ENCODE measurements around the gene MINDY4B.

Gene MINDY4B

GRCh38 chr3:150920236-150920635 lies 15.0 kb upstream of the MINDY4B start:
- in situ Hi-C loops (cut with MboI; ENCODE audit: low pct_unique_long_range_greater_than_20kb, low sequenced_read_pairs, unreplicated experiment) = no loop called here
- TF ChIP-seq CTCF (IDR thresholded peaks at IDR 0.05; ENCODE audit: extremely low read depth, insufficient read depth, missing control alignments) = no peak
- DNase-seq (ENCODE audit: low spot score) = no peak

- no peak for TF ChIP-seq CTCF (IDR thresholded peaks at IDR 0.05; ENCODE audit: extremely low read depth, insufficient read depth, missing control alignments)
- no peak for DNase-seq (ENCODE audit: low spot score)
- in situ Hi-C loops (cut with MboI; ENCODE audit: low pct_unique_long_range_greater_than_20kb, low sequenced_read_pairs, unreplicated experiment) = no loop called here
Measured at GRCh38 chr3:150917951-150918350, 12.7 kb upstream of the MINDY4B start.

- no peak for DNase-seq (ENCODE audit: low spot score)
- TF ChIP-seq CTCF (IDR thresholded peaks at IDR 0.05; ENCODE audit: extremely low read depth, insufficient read depth, missing control alignments) = no peak
- in situ Hi-C loops (cut with MboI; ENCODE audit: low pct_unique_long_range_greater_than_20kb, low sequenced_read_pairs, unreplicated experiment) = no loop called here
Measured at GRCh38 chr3:150913133-150913922, 8.1 kb upstream of the MINDY4B start.

GRCh38 chr3:150912501-150912900 lies 7.3 kb upstream of the MINDY4B start:
- in situ Hi-C loops (cut with MboI; ENCODE audit: low pct_unique_long_range_greater_than_20kb, low sequenced_read_pairs, unreplicated experiment) = no loop called here
- no peak for DNase-seq (ENCODE audit: low spot score)
- TF ChIP-seq CTCF (IDR thresholded peaks at IDR 0.05; ENCODE audit: extremely low read depth, insufficient read depth, missing control alignments) = no peak

GRCh38 chr3:150911771-150912170 lies 6.5 kb upstream of the MINDY4B start:
- no peak for DNase-seq (ENCODE audit: low spot score)
- TF ChIP-seq CTCF (IDR thresholded peaks at IDR 0.05; ENCODE audit: extremely low read depth, insufficient read depth, missing control alignments) = no peak
- in situ Hi-C loops (cut with MboI; ENCODE audit: low pct_unique_long_range_greater_than_20kb, low sequenced_read_pairs, unreplicated experiment) = no loop called here

GRCh38 chr3:150906461-150906860 lies 1.2 kb upstream of the MINDY4B start:
- no peak for TF ChIP-seq CTCF (IDR thresholded peaks at IDR 0.05; ENCODE audit: extremely low read depth, insufficient read depth, missing control alignments)
- DNase-seq (ENCODE audit: low spot score) = no peak
- in situ Hi-C loops (cut with MboI; ENCODE audit: low pct_unique_long_range_greater_than_20kb, low sequenced_read_pairs, unreplicated experiment) = no loop called here

Data from GM13977 (cell line).